ENCODE measurements around the gene HOXA7. TPM values are rescaled to one million over a fixed set of nuclear protein-coding genes. Genes with fewer than 3 reads are reported as not detected.

Gene HOXA7
- total and polyA plus RNA-seq, 8 donors: 0.98 to 34.8 (median 1.2) TPM; not detected in 1

DNA sequence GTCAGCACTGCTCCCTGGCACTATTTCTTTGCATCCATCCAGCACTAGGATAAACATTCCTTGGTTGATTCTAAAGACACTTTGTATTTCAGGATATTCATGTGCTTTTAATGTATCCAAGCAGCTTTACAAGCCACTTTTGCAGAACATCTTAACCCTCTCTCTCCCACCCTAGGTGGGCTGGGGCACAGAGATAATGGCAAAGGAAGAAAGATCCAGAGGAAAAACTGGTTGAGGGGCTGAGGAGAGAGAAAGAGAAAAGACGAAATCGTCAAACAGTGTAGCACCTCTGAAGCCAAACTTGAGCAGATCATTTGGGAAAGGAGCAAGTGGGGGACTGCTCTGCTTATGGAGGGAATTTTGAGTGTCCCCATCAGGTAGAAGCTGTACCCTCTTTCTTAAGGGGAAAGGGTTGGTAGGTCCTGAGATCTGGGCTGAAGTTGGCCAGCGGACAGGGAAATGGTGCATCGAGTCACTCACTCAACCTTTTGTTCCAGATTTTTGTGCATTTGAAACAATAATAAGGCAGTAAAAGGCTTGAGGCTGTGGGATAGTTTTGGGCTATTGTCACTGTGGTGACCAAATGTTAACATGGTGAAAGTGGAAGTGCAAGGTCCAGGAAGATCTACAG is 47.6 kb upstream of the HOXA7 start:
- no peak for DNase-seq
- intact Hi-C loops (cut with DNase I; ENCODE audit: low total_unique reads): loop anchor here (10.0 kb wide), 3 partner anchors 371 to 811 kb away; no protein-coding TSS in a partner anchor
- no peak for TF ChIP-seq POLR2A (IDR thresholded peaks at IDR 0.05)
- TF ChIP-seq, protein P1, sequence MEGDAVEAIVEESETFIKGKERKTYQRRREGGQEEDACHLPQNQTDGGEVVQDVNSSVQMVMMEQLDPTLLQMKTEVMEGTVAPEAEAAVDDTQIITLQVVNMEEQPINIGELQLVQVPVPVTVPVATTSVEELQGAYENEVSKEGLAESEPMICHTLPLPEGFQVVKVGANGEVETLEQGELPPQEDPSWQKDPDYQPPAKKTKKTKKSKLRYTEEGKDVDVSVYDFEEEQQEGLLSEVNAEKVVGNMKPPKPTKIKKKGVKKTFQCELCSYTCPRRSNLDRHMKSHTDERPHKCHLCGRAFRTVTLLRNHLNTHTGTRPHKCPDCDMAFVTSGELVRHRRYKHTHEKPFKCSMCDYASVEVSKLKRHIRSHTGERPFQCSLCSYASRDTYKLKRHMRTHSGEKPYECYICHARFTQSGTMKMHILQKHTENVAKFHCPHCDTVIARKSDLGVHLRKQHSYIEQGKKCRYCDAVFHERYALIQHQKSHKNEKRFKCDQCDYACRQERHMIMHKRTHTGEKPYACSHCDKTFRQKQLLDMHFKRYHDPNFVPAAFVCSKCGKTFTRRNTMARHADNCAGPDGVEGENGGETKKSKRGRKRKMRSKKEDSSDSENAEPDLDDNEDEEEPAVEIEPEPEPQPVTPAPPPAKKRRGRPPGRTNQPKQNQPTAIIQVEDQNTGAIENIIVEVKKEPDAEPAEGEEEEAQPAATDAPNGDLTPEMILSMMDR (IDR thresholded peaks at IDR 0.05): no peak
- TF ChIP-seq POLR2AphosphoS5 (IDR thresholded peaks at IDR 0.05): no peak
- TF ChIP-seq EP300 (IDR thresholded peaks at IDR 0.05): no peak
- Histone ChIP-seq H3K9me3 (peaks cover 0 to 7% (median 0%) of the 10 kb centered on the region in 4 donors), H3K4me1 (peaks cover 34 to 49% (median 41%) of the 10 kb centered on the region in 4 donors), H3K27ac (no peak overlapping the region), H3K4me3 (no peak overlapping the region), H3K27me3 (peaks cover 50 to 100% (median 95%) of the 10 kb centered on the region in 3 donors), H3K36me3 (no peaks in the 10 kb centered on the region)
- 13 to 20% (median 16%) methylated on average over 4 of the region's 4 CpGs for WGBS, 5 donors

DNA sequence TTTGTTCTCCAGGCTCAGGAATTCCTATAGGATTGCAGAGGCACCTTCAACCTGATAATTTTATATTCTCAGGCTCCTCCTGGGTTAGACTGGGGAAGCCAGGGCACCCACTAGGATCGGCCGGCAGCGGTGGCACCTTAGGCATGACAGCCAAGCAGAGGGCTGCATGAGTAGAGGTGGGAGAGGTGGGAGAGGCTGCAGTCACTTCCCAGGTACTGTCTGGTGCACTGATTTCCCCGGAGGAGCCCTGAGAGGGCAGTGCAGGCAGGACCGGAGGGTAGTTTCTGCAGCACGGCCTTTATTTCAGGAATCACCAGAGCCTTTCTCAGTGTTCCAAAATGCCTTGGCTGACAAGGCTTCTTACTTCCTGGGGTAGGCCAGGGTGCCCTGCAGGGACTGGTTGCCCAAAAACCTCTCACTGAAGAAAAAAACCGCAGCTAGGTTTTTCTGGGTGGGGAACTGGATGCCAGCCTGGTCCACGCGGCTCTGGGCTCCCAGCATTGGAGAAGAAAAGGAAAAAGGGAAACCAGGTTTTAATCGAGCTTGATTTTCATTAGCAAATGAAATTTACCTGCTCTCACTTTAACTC is 47.0 kb upstream of the HOXA7 start:
- no peak for DNase-seq
- TF ChIP-seq POLR2AphosphoS5 (IDR thresholded peaks at IDR 0.05): no peak
- TF ChIP-seq POLR2A (IDR thresholded peaks at IDR 0.05): no peak
- TF ChIP-seq, protein P1 (IDR thresholded peaks at IDR 0.05): no peak
- no peak for TF ChIP-seq EP300 (IDR thresholded peaks at IDR 0.05)
- intact Hi-C loops (cut with DNase I; ENCODE audit: low total_unique reads): loop anchor here (10.0 kb wide), 3 partner anchors 371 to 811 kb away; no protein-coding TSS in a partner anchor
- Histone ChIP-seq H3K9me3 (peaks cover 0 to 7% (median 0%) of the 10 kb centered on the region in 4 donors), H3K36me3 (no peaks in the 10 kb centered on the region), H3K4me3 (no peak overlapping the region), H3K4me1 (peaks cover 39 to 56% (median 47%) of the 10 kb centered on the region in 4 donors), H3K27ac (no peak overlapping the region), H3K27me3 (peaks cover 56 to 100% (median 95%) of the 10 kb centered on the region in 3 donors)
- 10 to 16% (median 14%) methylated on average over 9 to 10 of the region's 10 CpGs for WGBS, 5 donors

DNA sequence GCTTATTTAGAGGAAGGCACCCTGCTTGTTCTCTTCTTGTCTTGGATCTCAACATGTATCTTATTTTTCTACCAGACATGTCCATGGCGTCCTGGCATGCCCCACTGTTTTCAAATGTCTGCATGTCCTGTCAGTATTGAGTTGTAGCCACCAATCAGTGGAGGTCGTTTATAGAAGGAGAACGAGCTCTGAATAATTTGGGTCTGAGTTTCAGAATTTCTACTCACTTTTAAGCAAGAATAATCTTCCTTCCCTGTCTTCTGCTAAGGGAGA is 46.3 kb upstream of the HOXA7 start:
- no peak for DNase-seq
- Histone ChIP-seq H3K9me3 (peaks cover 0 to 7% (median 0%) of the 10 kb centered on the region in 4 donors), H3K27ac (no peak overlapping the region), H3K4me3 (no peak overlapping the region), H3K36me3 (no peaks in the 10 kb centered on the region), H3K27me3 (peaks cover 63 to 100% (median 96%) of the 10 kb centered on the region in 3 donors), H3K4me1 (peaks cover 39 to 61% (median 52%) of the 10 kb centered on the region in 4 donors)
- TF ChIP-seq EP300 (IDR thresholded peaks at IDR 0.05) (no peak), POLR2A (IDR thresholded peaks at IDR 0.05) (no peak), POLR2AphosphoS5 (IDR thresholded peaks at IDR 0.05) (no peak)
- TF ChIP-seq, protein P1 (IDR thresholded peaks at IDR 0.05): no peak
- 4 to 16% (median 11%) methylated on average over 3 of the region's 3 CpGs for WGBS, 5 donors
- intact Hi-C loops (cut with DNase I; ENCODE audit: low total_unique reads): loop anchor here (10.0 kb wide), 3 partner anchors 372 to 812 kb away; no protein-coding TSS in a partner anchor

DNA sequence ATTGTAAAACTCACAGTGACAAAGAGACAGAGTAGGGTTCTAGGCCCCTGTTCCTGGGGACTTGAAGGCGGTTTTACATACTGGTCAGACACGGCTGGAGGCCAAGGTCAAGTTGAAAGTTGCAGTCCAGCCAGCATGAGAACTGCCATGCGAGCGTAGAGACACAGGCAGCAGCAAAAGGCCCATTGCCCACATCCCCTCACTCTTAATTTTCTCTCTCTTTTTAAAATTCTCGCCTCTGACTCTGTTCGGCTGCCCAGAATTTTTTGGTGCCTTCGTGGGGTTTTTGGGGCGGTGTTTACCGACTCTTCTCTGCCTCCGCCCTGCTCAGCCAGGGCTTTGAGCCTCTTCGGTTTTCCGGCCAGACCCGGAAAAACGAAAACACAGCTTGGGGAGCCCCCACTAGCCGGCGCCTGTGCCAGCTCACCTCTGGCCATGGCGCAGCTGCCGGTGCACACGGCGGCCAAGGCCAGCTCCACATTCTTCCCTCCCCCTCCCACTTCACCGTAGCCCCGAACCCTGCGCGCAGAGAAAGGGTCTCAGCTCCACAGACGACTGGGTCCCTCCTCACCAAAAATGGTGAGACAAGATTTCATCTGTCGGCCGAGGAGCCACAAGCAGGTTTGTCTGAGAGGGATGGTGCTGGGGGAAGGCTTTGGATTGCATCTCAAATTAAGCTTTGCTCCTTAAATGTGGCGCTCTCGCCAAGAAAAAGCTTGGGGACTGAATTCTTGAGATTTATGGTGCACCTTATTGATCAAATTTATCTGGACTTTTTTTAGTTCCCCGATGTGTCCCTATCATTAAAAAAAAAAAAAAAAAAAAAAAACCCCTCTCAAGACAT is 45.8 kb upstream of the HOXA7 start:
- 16 to 27% (median 19%) methylated on average over 29 to 30 of the region's 30 CpGs for WGBS, 5 donors
- Histone ChIP-seq H3K9me3 (peaks cover 0 to 7% (median 0%) of the 10 kb centered on the region in 4 donors), H3K27ac (no peak overlapping the region), H3K36me3 (no peaks in the 10 kb centered on the region), H3K27me3 (peaks cover 64 to 100% (median 96%) of the 10 kb centered on the region in 3 donors), H3K4me3 (no peak overlapping the region), H3K4me1 (peaks cover 39 to 61% (median 52%) of the 10 kb centered on the region in 4 donors)
- DNase-seq: no peak
- TF ChIP-seq, protein P1 (IDR thresholded peaks at IDR 0.05): no peak
- TF ChIP-seq POLR2A (IDR thresholded peaks at IDR 0.05) (no peak), POLR2AphosphoS5 (IDR thresholded peaks at IDR 0.05) (no peak), EP300 (IDR thresholded peaks at IDR 0.05) (no peak)
- intact Hi-C loops (cut with DNase I; ENCODE audit: low total_unique reads): loop anchor here (10.0 kb wide), 3 partner anchors 373 to 813 kb away; no protein-coding TSS in a partner anchor
